Frontal cortex (tissue), 4 donors: ENCODE data around the gene ARHGAP24. TPM values are rescaled to one million over a fixed set of nuclear protein-coding genes. Genes with fewer than 3 reads are reported as not detected.

Experiments
- DNase-seq, 2 donors: peaks; one replicate each; pipeline ENCODE4 v3.0.0; 2012; ENCODE audit warnings: low spot score in 2 of 2
- FAIRE-seq: peaks from 2 replicates; lab custom pipeline; 2012; peaks lifted over from hg19 to GRCh38; lab: Jason Lieb, UNC
- total RNA-seq: library from RNA; depleted of rRNA; stranded (reverse); fragments of >200 nt; gene quantifications from one replicate; pipeline ENCODE4 v1.2.3, GENCODE V29; 2014
- donor health status: control.
- donor health status: control.
- donor health status: control.

Gene ARHGAP24
- total RNA-seq, 1 donor from 2014 or later: 1.6 TPM

- DNase-seq (no peak), FAIRE-seq (no peak)
Observed at GRCh38 chr4:85760511-85760910, 285.6 kb downstream of the ARHGAP24 start.

- DNase-seq: no peak
- FAIRE-seq: no peak
Observed at GRCh38 chr4:85761803-85762528, 287.0 kb downstream of the ARHGAP24 start.

- DNase-seq: no peak
- no peak for FAIRE-seq
Observed at GRCh38 chr4:85762529-85762871, 287.6 kb downstream of the ARHGAP24 start.

- no peak for FAIRE-seq
- DNase-seq: no peak
Observed at GRCh38 chr4:85763202-85763601, 288.3 kb downstream of the ARHGAP24 start.

GRCh38 chr4:85767649-85768048, 292.7 kb downstream of the ARHGAP24 start:
- DNase-seq: no peak
- FAIRE-seq: no peak

GRCh38 chr4:85769009-85769408, 294.1 kb downstream of the ARHGAP24 start:
- FAIRE-seq (no peak), DNase-seq (no peak)

GRCh38 chr4:85772470-85772869, 297.5 kb downstream of the ARHGAP24 start:
- FAIRE-seq (no peak), DNase-seq (no peak)

GRCh38 chr4:85773372-85773771, 298.4 kb downstream of the ARHGAP24 start:
- FAIRE-seq: no peak
- DNase-seq: no peak

GRCh38 chr4:85774000-85774399, 299.1 kb downstream of the ARHGAP24 start:
- no peak for FAIRE-seq
- DNase-seq: no peak

GRCh38 chr4:85774489-85774888, 299.5 kb downstream of the ARHGAP24 start:
- DNase-seq: no peak
- FAIRE-seq: no peak

GRCh38 chr4:85776096-85776495, 301.1 kb downstream of the ARHGAP24 start:
- no peak for FAIRE-seq
- no peak for DNase-seq

GRCh38 chr4:85776579-85776978, 301.6 kb downstream of the ARHGAP24 start:
- FAIRE-seq: no peak

GRCh38 chr4:85777908-85778631, 303.1 kb downstream of the ARHGAP24 start:
- DNase-seq (no peak), FAIRE-seq (no peak)

More at GRCh38 chr4:85776579-85776978, 301.6 kb downstream of the ARHGAP24 start:
- no peak for DNase-seq

- FAIRE-seq (no peak), DNase-seq (no peak)
Observed at GRCh38 chr4:85778632-85779131, 303.7 kb downstream of the ARHGAP24 start.

GRCh38 chr4:85779165-85779564, 304.2 kb downstream of the ARHGAP24 start:
- DNase-seq: no peak
- no peak for FAIRE-seq

GRCh38 chr4:85780664-85781063, 305.7 kb downstream of the ARHGAP24 start:
- FAIRE-seq: no peak
- DNase-seq: no peak

- DNase-seq (no peak), FAIRE-seq (no peak)
Observed at GRCh38 chr4:85783483-85783882, 308.5 kb downstream of the ARHGAP24 start.

GRCh38 chr4:85783900-85784299, 308.9 kb downstream of the ARHGAP24 start:
- FAIRE-seq (no peak), DNase-seq (no peak)

GRCh38 chr4:85784348-85784747, 309.4 kb downstream of the ARHGAP24 start:
- DNase-seq (no peak), FAIRE-seq (no peak)

- FAIRE-seq (no peak), DNase-seq (no peak)
Observed at GRCh38 chr4:85784947-85785346, 310.0 kb downstream of the ARHGAP24 start.

- DNase-seq: no peak
- FAIRE-seq: no peak
Observed at GRCh38 chr4:85787133-85787532, 312.2 kb downstream of the ARHGAP24 start.
